HepG2 (cell line): Measurements from ENCODE around the gene FAM83D. TPM values are rescaled to one million over a fixed set of nuclear protein-coding genes. Genes with fewer than 3 reads are reported as not detected.

Source experiments
- HNRNPUL1 ChIP-seq: fragments of 200-400 bp; formaldehyde crosslinking; IDR thresholded peaks from 2 replicates; pipeline ENCODE4 v1.6.1; 2017; ENCODE audit warnings: low read depth, mild to moderate bottlenecking, low read length, moderate library complexity
- MAFF ChIP-seq: IDR thresholded peaks from 2 replicates; pipeline ENCODE4 v1.6.1; 2011; ENCODE audit warnings: low read depth, low read length, improper control_type of control experiment
- MTA1 ChIP-seq: sonication (generic); formaldehyde crosslinking; IDR thresholded peaks from 2 replicates; pipeline ENCODE4 v1.4.0; 2020; ENCODE audit warnings: missing genetic modification reagents, mild to moderate bottlenecking, borderline replicate concordance
- NRL ChIP-seq: sonication (generic); formaldehyde crosslinking; IDR thresholded peaks from 2 replicates; pipeline ENCODE4 v1.5.0; 2020; ENCODE audit warnings: missing genetic modification reagents, mild to moderate bottlenecking, moderate library complexity, borderline replicate concordance
- ONECUT2 ChIP-seq: sonication (generic); formaldehyde crosslinking; IDR thresholded peaks from 2 replicates; pipeline ENCODE4 v1.4.0; 2020; ENCODE audit warnings: missing genetic modification reagents
- POGZ ChIP-seq: sonication (generic); formaldehyde crosslinking; IDR thresholded peaks from 2 replicates; pipeline ENCODE4 v1.4.0; 2020; ENCODE audit warnings: mild to moderate bottlenecking, missing genetic modification reagents
- SRY ChIP-seq: sonication (generic); formaldehyde crosslinking; IDR thresholded peaks from 2 replicates; pipeline ENCODE4 v1.8.0; 2022; ENCODE audit warnings: mild to moderate bottlenecking, missing genetic modification reagents
- TMF1 ChIP-seq: sonication (generic); formaldehyde crosslinking; IDR thresholded peaks from 2 replicates; pipeline ENCODE4 v1.8.1; 2022; ENCODE audit warnings: low read depth, missing genetic modification reagents
- ZBTB1 ChIP-seq: sonication (generic); formaldehyde crosslinking; IDR thresholded peaks from 2 replicates; pipeline ENCODE4 v1.4.0; 2020; ENCODE audit warnings: missing genetic modification reagents, borderline replicate concordance
- ZFY ChIP-seq: sonication (generic); formaldehyde crosslinking; IDR thresholded peaks from 2 replicates; pipeline ENCODE4 v1.4.0; 2020; ENCODE audit warnings: missing genetic modification reagents
- ZKSCAN8 ChIP-seq: IDR thresholded peaks from 2 replicates; pipeline ENCODE4 v1.6.1; 2016; ENCODE audit warnings: borderline replicate concordance, missing genetic modification reagents, missing compliant biosample characterization
- ZMYM2 ChIP-seq: sonication (generic); formaldehyde crosslinking; IDR thresholded peaks from 2 replicates; pipeline ENCODE4 v1.8.0; 2022; ENCODE audit warnings: mild to moderate bottlenecking, missing genetic modification reagents
- ZNF136 ChIP-seq: sonication (generic); formaldehyde crosslinking; IDR thresholded peaks from 2 replicates; pipeline ENCODE4 v1.8.1; 2022; ENCODE audit warnings: low read depth, mild to moderate bottlenecking, moderate library complexity, missing genetic modification reagents
- ZNF264 ChIP-seq: sonication (generic); formaldehyde crosslinking; IDR thresholded peaks from 2 replicates; pipeline ENCODE4 v1.4.0; 2020; ENCODE audit warnings: missing genetic modification reagents
- ZNF350 ChIP-seq: sonication (generic); formaldehyde crosslinking; IDR thresholded peaks from 2 replicates; pipeline ENCODE4 v1.4.0; 2020; ENCODE audit warnings: mild to moderate bottlenecking, low read depth, missing genetic modification reagents, borderline replicate concordance
- ZNF567 ChIP-seq: sonication (generic); formaldehyde crosslinking; IDR thresholded peaks from 2 replicates; pipeline ENCODE4 v1.8.1; 2023; ENCODE audit warnings: mild to moderate bottlenecking, missing genetic modification reagents, borderline replicate concordance
- ZNF619 ChIP-seq: sonication (generic); formaldehyde crosslinking; IDR thresholded peaks from 2 replicates; pipeline ENCODE4 v1.4.0; 2020; ENCODE audit warnings: mild to moderate bottlenecking, missing genetic modification reagents
- ZNF644 ChIP-seq: IDR thresholded peaks from 2 replicates; pipeline ENCODE4 v1.6.1; 2016; ENCODE audit warnings: low read depth
- ZNF747 ChIP-seq: sonication (generic); formaldehyde crosslinking; IDR thresholded peaks from 2 replicates; pipeline ENCODE4 v1.8.1; 2023; ENCODE audit warnings: missing genetic modification reagents, mild to moderate bottlenecking, borderline replicate concordance
- ZSCAN25 ChIP-seq: sonication (generic); formaldehyde crosslinking; IDR thresholded peaks from 2 replicates; pipeline ENCODE4 v1.8.0; 2022; ENCODE audit warnings: mild to moderate bottlenecking, missing genetic modification reagents
- polyA plus RNA-seq, 8 experiments: library from polyadenylated mRNA; depleted of rRNA in 3 of 8; stranded (reverse) in 7 of 8; unstranded in 1 of 8; fragments of >200 nt; fragmentation: Illumina TruSeq in 4 of 8; extraction: Trizol in 4 of 8; gene quantifications; 2 replicates each; pipeline versions ENCODE4 v1.2.1 to v1.2.3, GENCODE V29; 2011 to 2016; ENCODE audit warnings: low read depth in 4 of 8, missing spikeins in 1 of 8, mixed read lengths in 1 of 8; ENCODE audit not compliant: insufficient read depth in 1 of 8
- total RNA-seq, 5 experiments: library from RNA; depleted of rRNA; stranded (reverse); fragments of >200 nt; fragmentation: Illumina TruSeq; extraction: Trizol; gene quantifications; 2 replicates each; pipeline ENCODE4 v1.2.3, GENCODE V29; 2016; ENCODE audit warnings: low read depth in 1 of 5
- TF ChIP-seq, protein P1 (sequence below): sonication (generic); formaldehyde crosslinking; IDR thresholded peaks from 2 replicates; pipeline ENCODE4 v1.5.1; 2020; ENCODE audit warnings: mild to moderate bottlenecking, missing genetic modification reagents, moderate library complexity
- TF ChIP-seq, protein P2 (sequence below): fragments of 450-650 bp; IDR thresholded peaks from 2 replicates; pipeline ENCODE4 v1.6.1; 2017; ENCODE audit warnings: mild to moderate bottlenecking
- TF ChIP-seq, protein P3 (sequence below): sonication (generic); formaldehyde crosslinking; IDR thresholded peaks from 2 replicates; pipeline ENCODE4 v1.4.0; 2020; ENCODE audit warnings: missing genetic modification reagents

Gene FAM83D
- total and polyA plus RNA-seq, 2 of the 13 experiments (the other 11 are each of a cell fraction or from before 2014, with no cell fraction given), result 51.4 to 64.0 TPM

DNA sequence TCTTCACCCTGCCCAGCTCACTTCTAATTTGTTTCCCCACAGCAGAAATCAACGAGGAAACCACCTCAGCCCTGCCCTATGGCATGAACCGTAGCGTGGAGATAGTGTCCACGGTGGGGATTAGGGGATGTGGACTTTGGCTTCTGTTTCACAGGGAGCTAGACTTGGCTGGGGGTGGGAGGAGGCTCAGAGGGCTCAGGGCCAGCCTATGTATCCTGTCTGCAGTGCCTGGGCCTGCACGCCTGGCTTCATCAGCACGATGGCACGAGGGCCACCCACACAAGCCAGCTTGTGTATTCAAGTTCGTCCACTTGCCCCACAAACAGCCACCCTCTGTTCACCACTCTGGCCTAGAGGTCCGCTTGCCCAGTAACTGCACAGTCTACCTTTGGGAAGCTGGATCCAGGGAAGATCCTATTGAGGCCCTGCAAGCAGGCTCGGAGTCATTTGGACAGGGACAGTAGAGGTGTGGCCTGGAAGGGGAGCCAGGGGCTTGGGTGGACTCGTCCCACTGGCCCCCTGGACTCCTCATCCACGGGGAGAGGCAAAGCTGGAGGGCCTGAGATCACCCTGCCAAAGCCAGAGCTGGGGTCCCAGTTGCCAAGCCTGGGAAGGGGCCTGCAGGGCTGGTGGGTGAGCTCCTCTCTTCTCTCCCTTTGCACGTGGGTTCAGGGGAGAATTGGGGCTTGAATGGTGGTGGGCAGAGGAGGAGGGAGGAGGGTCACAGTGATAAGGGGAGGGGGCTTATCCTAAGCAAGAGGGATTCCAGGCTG is 38.0 kb upstream of the FAM83D start (continued):
- TF ChIP-seq ZFY (CRISPR knock-in tag), result peak; percentile 55
- peak; percentile 59; the same call in 1 of the 2 replicates for TF ChIP-seq MTA1 (CRISPR knock-in tag)
- TF ChIP-seq ZNF644, result peak; percentile 39; the same call in 1 of the 2 replicates
- no peak for TF ChIP-seq MAFF
- TF ChIP-seq ZSCAN25 (CRISPR knock-in tag), result 0 out of 2 replicates have a peak, but pooled peaks have one; percentile 69
- TF ChIP-seq ZKSCAN8 (CRISPR knock-in tag), result no peak
- no peak for TF ChIP-seq ZNF619
- TF ChIP-seq ZNF567 (CRISPR knock-in tag), result no peak
- TF ChIP-seq SRY (CRISPR knock-in tag), result 0 out of 2 replicates have a peak, but pooled peaks have one; percentile 23
- no peak for TF ChIP-seq ZNF264
- no peak for TF ChIP-seq ONECUT2 (CRISPR knock-in tag)
- TF ChIP-seq POGZ, result 0 out of 2 replicates have a peak, but pooled peaks have one; percentile 35
- TF ChIP-seq, protein P1, sequence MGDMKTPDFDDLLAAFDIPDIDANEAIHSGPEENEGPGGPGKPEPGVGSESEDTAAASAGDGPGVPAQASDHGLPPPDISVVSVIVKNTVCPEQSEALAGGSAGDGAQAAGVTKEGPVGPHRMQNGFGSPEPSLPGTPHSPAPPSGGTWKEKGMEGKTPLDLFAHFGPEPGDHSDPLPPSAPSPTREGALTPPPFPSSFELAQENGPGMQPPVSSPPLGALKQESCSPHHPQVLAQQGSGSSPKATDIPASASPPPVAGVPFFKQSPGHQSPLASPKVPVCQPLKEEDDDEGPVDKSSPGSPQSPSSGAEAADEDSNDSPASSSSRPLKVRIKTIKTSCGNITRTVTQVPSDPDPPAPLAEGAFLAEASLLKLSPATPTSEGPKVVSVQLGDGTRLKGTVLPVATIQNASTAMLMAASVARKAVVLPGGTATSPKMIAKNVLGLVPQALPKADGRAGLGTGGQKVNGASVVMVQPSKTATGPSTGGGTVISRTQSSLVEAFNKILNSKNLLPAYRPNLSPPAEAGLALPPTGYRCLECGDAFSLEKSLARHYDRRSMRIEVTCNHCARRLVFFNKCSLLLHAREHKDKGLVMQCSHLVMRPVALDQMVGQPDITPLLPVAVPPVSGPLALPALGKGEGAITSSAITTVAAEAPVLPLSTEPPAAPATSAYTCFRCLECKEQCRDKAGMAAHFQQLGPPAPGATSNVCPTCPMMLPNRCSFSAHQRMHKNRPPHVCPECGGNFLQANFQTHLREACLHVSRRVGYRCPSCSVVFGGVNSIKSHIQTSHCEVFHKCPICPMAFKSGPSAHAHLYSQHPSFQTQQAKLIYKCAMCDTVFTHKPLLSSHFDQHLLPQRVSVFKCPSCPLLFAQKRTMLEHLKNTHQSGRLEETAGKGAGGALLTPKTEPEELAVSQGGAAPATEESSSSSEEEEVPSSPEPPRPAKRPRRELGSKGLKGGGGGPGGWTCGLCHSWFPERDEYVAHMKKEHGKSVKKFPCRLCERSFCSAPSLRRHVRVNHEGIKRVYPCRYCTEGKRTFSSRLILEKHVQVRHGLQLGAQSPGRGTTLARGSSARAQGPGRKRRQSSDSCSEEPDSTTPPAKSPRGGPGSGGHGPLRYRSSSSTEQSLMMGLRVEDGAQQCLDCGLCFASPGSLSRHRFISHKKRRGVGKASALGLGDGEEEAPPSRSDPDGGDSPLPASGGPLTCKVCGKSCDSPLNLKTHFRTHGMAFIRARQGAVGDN, result peak; percentile 76
- TF ChIP-seq TMF1 (CRISPR knock-in tag), result no peak
- no peak for TF ChIP-seq ZMYM2 (CRISPR knock-in tag)
- TF ChIP-seq NRL (CRISPR knock-in tag), result peak; percentile 81
- TF ChIP-seq ZNF136, result no peak
- no peak for TF ChIP-seq HNRNPUL1
- no peak for TF ChIP-seq ZBTB1
- TF ChIP-seq ZNF747, result 0 out of 2 replicates have a peak, but pooled peaks have one; percentile 25
- TF ChIP-seq, protein P2, sequence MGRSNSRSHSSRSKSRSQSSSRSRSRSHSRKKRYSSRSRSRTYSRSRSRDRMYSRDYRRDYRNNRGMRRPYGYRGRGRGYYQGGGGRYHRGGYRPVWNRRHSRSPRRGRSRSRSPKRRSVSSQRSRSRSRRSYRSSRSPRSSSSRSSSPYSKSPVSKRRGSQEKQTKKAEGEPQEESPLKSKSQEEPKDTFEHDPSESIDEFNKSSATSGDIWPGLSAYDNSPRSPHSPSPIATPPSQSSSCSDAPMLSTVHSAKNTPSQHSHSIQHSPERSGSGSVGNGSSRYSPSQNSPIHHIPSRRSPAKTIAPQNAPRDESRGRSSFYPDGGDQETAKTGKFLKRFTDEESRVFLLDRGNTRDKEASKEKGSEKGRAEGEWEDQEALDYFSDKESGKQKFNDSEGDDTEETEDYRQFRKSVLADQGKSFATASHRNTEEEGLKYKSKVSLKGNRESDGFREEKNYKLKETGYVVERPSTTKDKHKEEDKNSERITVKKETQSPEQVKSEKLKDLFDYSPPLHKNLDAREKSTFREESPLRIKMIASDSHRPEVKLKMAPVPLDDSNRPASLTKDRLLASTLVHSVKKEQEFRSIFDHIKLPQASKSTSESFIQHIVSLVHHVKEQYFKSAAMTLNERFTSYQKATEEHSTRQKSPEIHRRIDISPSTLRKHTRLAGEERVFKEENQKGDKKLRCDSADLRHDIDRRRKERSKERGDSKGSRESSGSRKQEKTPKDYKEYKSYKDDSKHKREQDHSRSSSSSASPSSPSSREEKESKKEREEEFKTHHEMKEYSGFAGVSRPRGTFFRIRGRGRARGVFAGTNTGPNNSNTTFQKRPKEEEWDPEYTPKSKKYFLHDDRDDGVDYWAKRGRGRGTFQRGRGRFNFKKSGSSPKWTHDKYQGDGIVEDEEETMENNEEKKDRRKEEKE, result no peak
- TF ChIP-seq, protein P3, sequence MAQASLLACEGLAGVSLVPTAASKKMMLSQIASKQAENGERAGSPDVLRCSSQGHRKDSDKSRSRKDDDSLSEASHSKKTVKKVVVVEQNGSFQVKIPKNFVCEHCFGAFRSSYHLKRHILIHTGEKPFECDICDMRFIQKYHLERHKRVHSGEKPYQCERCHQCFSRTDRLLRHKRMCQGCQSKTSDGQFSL (CRISPR knock-in tag), result no peak
- TF ChIP-seq ZNF350 (CRISPR knock-in tag), result 0 out of 2 replicates have a peak, but pooled peaks have one; percentile 63
